ENCODE results near the gene GIT1. TPM values are rescaled to one million over a fixed set of nuclear protein-coding genes. Genes with fewer than 3 reads are reported as not detected.

Gene GIT1
- total and polyA plus RNA-seq, 9 of the 15 experiments (the other 6 are each of a cell fraction or from before 2014, with no cell fraction given), result 0.35 to 35.3 (median 17.1) TPM

GRCh38 chr17:29593591-29594518 lies 4.4 kb upstream of the GIT1 start (continued):
- TF ChIP-seq RERE (CRISPR knock-in tag; IDR thresholded peaks at IDR 0.05; ENCODE audit: borderline replicate concordance), result no peak; the same call in 1 of the 2 replicates
- TF ChIP-seq ETV5 (CRISPR knock-in tag; IDR thresholded peaks at IDR 0.05; ENCODE audit: low read depth), result no peak
- no peak for TF ChIP-seq TFE3 (CRISPR knock-in tag; IDR thresholded peaks at IDR 0.05)
- TF ChIP-seq ZEB2 (IDR thresholded peaks at IDR 0.05), result no peak
- TF ChIP-seq RBBP5 (IDR thresholded peaks at IDR 0.05; ENCODE audit: borderline replicate concordance, insufficient read depth, low read length, poor library complexity, severe bottlenecking), result peak; percentile 24
- no peak for TF ChIP-seq NUFIP1 (IDR thresholded peaks at IDR 0.05; ENCODE audit: partially characterized antibody)
- peak; percentile 31 for TF ChIP-seq ZNF146 (CRISPR knock-in tag; IDR thresholded peaks at IDR 0.05; ENCODE audit: unreplicated experiment)
- TF ChIP-seq ZNF133 (CRISPR knock-in tag; IDR thresholded peaks at IDR 0.05), result no peak
- TF ChIP-seq TSHZ1 (CRISPR knock-in tag; IDR thresholded peaks at IDR 0.05), result no peak
- no peak for TF ChIP-seq U2AF2 (optimal IDR thresholded peaks at IDR 0.05; ENCODE audit: low read depth, low read length)
- no peak for TF ChIP-seq DLX4 (CRISPR knock-in tag; IDR thresholded peaks at IDR 0.05)
- peak; percentile 99 for TF ChIP-seq ZNF511 (CRISPR knock-in tag; IDR thresholded peaks at IDR 0.05)
- no peak for TF ChIP-seq ETV1 (tag; conservative IDR thresholded peaks at IDR 0.05; ENCODE audit: low read depth)

Measured in K562 (cell line).